NCI-H1694 treated with DMSO at 0.1 percent for 48 hours (cell line): Measurements from ENCODE around the gene ZFR.
"Not testable (repeated sequence)": the region's sequence is repeated elsewhere in the genome, so short reads cannot be mapped to it uniquely, and the experiment has no call there.

ENCODE experiments used
- DNase-seq: peaks from one replicate; lab custom pipeline; 2025; lab: John Stamatoyannopoulos, UW

Gene ZFR

DNA sequence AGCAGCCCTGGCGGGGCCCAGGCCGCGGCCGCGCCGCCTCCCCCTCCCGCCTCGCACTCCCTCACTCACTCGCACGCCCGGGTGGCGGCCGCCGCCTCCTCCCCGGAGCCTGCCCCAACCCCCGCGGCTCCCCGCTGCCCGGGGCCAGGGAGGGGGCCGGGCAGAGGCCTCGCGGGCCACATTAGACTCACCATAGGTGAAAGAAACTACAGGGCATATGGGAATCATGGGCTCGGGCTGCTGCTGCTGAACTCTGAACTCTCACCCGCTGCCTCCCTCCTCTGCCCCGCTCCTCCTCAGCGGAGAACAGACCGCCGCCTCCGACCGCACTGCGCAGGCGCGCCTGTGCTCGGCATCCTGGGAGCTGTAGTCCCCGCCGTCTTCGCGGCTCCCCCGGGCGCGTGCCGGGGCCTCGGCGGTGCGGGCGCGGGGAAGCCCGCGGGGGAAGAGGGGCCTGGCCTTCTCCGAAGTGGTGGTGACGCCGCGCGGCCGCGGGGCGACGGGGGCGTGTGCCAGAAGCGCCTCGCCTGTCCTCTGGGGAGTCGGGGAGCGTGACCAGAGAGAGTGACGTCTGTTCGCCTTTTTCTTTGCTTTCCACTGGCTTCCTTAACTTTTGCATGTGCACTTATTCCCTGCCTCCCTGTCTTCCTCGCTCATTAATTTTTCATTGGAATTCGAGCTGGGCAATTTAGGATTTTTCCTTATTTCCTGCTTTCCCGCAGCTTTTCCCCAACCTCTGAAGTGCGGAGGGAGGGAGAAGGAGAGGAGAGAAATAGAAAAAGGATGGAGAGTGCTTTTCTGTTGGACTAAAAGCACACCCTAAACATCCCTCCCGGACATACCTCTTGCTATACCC, at the start of gene ZFR:
TSS of gene ZFR (minus strand) at position 310 of the 856 bp plus-strand sequence. CDS start at position 228, 82 bp downstream.
- peak; percentile 84 for DNase-seq

GRCh38 chr5:32490972-32491557, 46.5 kb upstream of the ZFR start:
- no peak for DNase-seq

- DNase-seq, result peak; percentile 97
These were observed 45.4 kb upstream of the ZFR start for GRCh38 chr5:32489791-32490562.

GRCh38 chr5:32487424-32487823, 42.9 kb upstream of the ZFR start:
- no peak for DNase-seq

- no peak for DNase-seq
These were observed 42.5 kb upstream of the ZFR start for GRCh38 chr5:32487008-32487407.

DNA sequence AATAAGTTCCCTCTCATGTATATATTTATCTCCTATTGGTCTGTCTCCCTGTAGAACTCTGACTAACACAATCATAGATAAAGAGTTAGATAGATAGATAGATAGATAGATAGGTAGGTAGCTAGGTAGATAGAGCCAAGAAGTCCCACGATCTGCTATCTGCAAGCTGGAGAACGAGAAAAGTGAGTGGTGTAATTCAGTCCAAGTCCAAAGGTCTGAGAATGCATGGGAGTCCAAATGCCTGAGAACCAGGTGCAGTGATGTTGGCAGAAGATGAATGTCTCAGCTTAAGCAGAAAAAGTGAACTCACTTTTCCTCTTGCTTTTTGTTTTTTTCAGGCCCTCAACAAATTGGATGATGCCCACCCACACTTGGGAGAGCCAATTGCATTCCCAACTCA, 37.7 kb upstream of the ZFR start:
- DNase-seq, result no peak

DNA sequence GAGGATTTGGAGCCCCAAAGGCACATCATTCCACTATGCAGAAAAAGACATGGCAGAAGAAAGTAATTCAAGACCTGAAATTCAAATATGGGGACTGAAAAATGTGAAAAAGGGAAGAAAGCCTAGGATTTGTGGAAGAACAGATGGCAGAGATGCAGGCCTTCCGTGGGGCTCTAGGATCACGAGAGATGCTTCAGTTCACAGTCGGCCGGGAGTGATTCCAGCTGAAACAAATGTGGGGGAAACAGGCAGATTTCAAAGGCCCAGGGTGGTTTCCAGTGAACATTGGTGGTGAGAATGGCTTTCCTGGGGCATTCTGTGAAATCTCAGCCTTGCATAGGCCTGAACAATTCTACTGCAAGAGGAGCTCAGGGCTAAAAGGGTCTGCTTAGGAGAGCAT, 34.6 kb upstream of the ZFR start:
- DNase-seq, result no peak

GRCh38 chr5:32476891-32477290, 32.4 kb upstream of the ZFR start:
- no peak for DNase-seq

GRCh38 chr5:32475334-32476097, 31.0 kb upstream of the ZFR start:
- DNase-seq, result no peak

- DNase-seq, result no peak
These were observed 29.8 kb upstream of the ZFR start for GRCh38 chr5:32474209-32474854.

DNA sequence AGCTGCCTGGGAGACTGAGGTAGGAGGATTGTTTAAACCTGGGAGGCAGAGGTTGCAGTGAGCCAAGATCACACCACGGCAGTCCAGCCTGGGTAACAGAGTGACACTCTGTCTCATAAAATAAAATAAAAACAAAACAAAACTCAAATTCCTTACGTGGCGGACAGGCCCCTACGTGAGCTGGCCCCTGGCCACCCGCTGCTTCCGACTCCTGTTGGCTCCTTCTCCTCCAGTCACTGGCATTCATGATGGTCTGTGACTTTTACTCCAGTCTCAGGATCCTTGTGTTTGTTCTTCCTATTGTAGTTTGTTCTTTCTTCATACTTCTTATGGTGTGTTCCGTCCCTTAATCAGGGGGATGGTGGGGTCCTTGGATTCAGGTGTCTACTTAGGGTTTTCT, 28.5 kb upstream of the ZFR start:
- DNase-seq, result no peak

- peak; percentile 58 for DNase-seq
These were observed 27.2 kb upstream of the ZFR start for GRCh38 chr5:32471784-32472183.

DNA sequence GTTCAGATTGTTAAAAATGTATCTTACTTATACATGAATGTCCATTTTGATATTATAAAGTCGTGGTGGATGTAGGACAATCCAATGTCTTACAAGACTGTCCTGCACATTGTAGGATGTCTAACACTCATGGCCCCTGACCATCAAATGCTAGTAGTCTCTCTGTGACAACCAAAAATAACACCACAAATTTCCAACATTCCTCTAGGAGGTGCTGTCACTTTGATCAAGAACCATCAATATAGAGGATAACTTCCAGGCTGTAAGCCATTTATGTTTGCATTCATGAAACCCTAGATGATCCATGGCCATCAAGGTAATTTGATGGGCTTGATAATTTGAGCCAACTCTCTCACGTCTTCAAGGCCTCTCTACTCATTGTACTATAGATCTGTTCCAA, 20.5 kb upstream of the ZFR start:
- no peak for DNase-seq

DNA sequence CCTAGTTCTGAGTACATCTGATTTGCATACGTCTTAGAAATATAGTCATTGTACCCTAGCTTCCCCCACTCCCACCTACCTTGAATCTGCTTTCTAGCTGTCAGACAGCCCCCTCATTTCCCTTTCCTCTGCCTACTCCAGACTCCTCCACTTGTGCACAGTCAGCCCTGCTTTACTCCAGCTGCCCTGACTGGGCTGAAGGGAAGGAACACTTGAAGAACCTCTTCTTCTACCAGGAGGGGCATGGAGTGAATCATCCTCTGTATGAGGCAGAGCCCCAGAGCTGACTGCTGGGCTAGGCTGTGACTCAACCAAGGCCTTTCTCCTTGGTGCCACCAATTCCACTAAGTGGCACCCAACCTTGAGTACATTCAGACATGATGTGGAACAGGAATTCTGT, 18.1 kb upstream of the ZFR start:
- DNase-seq, result no peak

DNA sequence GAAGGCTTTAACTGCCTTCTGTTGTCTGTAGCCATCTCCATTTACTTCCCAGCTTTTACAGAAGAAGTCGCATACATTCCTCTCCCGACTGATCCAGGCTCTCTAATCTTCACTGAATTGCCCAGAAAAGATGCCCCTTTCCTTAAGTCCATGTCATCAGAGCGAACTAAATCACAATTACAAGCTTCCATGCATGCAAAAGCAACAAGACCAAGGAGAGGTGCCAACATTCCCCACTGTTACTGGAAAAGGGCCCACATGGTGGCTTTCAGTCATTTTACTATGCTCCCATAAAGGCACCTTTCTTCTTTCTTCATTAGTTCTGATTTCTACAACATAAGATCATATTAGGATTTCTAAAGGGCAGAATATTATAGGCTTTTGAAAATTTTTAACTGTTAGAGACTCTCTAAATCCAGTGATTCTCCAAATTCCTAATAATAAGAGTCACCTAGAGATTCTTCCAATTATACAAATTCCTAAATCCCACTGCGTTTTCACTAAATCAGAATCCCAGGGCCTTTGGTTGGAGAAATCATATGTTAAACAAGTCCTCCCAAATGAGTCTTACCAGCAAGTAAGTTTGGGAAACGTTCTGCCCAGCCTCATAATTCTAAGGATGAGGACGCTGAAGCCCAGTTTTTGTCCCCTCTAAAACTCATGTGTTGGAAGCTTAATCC, 17.0 kb upstream of the ZFR start:
- no peak for DNase-seq

DNA sequence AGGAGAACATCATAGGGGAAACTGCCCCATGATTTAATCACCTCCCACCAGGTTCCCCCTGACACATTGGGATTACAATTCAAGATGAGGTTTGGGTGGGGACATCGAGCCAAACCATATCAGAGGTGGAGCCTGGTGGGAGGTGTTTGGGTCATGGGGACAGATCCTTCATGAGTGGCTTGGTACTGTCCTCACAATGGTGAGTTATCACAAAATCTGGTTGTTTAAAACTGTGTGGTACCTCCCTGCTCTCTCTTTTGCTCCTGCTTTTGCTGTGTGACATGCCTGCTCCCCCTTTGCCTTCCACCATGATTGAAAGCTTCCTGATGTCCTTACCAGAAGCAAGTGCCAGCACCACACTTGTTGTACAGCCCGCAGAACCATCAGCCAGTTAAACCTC, 16.2 kb upstream of the ZFR start:
- no peak for DNase-seq

- no peak for DNase-seq
These were observed 14.4 kb upstream of the ZFR start for GRCh38 chr5:32458880-32459495.

GRCh38 chr5:32455311-32455710, 10.8 kb upstream of the ZFR start:
- DNase-seq, result no peak

DNA sequence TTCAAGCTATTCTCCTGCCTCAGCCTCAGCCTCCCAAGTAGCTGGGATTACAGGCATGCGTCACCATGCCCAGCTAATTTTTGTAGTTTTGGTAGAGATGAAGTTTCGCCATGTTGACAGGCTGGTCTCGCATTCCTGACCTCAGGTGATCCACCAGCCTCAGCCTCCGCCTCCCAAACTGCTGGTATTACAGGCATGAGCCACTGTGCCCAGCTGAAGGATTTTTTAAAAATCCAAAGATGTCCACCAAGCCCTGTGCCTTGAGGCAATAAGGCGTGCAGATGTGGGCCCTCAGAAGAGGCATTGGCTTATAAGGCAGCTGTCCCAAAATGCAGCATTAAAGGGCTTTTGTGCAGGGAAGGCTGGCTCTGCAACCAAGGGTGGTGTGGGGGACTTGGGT, 10.3 kb upstream of the ZFR start:
- no peak for DNase-seq

- no peak for DNase-seq
These were observed 9.4 kb upstream of the ZFR start for GRCh38 chr5:32453916-32454315.

GRCh38 chr5:32452316-32452715, 7.8 kb upstream of the ZFR start:
- not testable (repeated sequence) for DNase-seq
